CD4-positive, alpha-beta T cell treated with Interleukin-6 at 100 ng/mL for 8 hours (primary cell): Measurements from ENCODE around the gene MAST2.
"Not testable (repeated sequence)": the region's sequence is repeated elsewhere in the genome, so short reads cannot be mapped to it uniquely, and the experiment has no call there.

Experiments used
- DNase-seq: peaks from one replicate; pipeline ENCODE4 v3.0.0-alpha.2; 2020; ENCODE audit warnings: mixed read lengths, low spot score

Gene MAST2

GRCh38 chr1:45938029-45938428 is 134.6 kb downstream of the MAST2 start:
- DNase-seq = no peak

GRCh38 chr1:45942411-45942810 is 139.0 kb downstream of the MAST2 start:
- no peak for DNase-seq

- DNase-seq = no peak
Observed at GRCh38 chr1:45943185-45943584, 139.8 kb downstream of the MAST2 start.

DNA sequence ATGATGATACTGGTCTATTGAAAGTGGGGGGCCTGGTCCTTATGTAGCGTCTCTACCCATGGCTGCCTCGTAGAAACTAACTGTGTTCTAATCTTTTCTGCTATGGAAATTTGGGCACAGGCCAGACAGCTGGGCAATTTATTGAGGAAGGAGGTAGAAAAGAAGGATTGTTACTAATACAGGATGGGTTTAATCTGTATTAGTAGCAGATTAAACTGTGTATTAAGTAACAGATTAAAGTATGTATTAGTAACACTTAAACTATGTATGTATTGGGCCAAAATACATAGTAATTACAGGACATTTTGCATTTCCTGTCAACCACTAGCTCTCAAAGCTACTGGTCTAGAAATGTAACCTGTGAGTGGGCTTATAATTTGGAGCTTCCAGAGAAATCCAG is 142.0 kb downstream of the MAST2 start:
- no peak for DNase-seq

- not testable (repeated sequence) for DNase-seq
Observed at GRCh38 chr1:45949462-45949861, 146.1 kb downstream of the MAST2 start.

GRCh38 chr1:45952072-45952471 is 148.7 kb downstream of the MAST2 start:
- no peak for DNase-seq

DNA sequence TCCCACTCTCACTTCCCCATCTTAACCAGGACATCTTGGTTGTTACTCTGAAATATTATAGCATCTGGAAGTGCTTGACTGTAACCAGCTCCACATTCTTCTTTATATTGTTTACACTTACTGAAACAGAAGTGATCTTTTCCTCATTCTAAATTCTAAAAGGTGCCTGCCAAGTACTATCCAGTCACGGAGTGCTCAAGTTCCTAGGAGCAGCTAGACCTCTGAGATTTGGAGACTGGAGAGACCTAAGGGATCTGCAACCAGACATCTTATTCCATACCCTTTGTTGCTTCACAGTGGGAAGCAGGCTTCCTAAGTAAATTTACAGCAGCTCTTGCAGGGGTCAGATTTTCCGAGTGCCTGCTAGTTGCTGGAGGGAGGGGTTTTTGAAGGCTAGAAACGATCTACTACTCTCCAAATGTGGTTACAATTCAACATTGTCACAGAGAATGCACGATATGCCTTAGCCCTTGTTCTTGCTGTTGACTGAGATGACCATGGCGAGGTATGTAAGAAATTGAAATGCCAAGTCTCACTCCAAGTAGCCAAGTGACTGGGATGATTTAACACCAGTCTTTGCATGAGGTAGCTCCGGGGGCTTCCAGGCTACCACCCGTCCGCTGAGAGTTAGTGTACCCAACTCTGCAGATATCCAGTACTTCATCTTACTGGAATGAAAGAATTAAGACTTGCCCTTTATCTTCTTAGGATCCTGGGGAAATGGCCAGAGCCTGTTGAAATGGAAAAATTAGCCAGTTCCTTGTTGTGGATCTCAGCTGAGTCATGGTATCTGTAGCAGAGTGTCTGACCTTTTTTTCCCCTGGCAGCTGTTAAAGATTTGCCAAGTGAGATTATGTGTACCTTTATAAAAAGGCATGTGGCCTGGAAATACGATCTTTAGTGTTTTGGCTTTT is 150.8 kb downstream of the MAST2 start:
- no peak for DNase-seq

DNA sequence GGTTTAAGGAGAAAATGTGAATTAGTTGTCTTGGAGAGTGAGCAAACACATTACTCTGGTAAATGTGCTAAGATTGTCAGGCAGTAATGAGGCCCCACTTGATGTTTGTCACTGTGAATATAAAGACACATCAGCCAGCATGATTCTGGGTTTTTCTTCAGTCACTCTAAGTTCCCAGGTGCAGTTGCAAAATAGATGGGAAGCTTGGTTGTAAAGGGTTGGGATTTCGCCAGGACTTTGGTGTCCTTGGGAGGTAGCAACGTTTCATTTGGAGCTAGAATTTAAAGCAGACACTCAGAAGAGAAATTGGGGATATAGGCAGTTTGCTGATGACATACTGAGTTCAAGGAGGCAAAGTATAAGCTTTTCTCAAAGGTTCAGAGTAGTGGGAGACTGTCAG is 154.3 kb downstream of the MAST2 start:
- no peak for DNase-seq

DNA sequence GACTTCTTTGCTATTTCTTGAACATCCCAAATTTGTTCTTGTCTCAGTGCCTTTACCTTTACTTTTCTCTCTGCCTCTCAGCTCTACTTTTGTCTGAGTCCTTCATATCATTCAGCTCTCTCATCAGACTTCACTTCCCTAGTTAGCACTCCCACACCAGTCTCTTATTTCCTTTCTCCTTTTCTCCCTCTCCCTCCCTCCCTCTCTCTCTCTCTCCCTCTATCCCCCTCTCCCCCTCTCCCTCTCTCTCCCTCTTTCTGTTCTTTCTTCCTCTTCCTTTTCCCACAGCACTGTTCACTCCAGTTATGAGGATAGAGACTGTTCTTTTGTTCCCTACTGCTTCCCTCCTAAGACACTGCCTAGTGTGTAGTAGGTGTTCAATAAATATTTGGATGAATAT is 154.9 kb downstream of the MAST2 start:
- no peak for DNase-seq

DNA sequence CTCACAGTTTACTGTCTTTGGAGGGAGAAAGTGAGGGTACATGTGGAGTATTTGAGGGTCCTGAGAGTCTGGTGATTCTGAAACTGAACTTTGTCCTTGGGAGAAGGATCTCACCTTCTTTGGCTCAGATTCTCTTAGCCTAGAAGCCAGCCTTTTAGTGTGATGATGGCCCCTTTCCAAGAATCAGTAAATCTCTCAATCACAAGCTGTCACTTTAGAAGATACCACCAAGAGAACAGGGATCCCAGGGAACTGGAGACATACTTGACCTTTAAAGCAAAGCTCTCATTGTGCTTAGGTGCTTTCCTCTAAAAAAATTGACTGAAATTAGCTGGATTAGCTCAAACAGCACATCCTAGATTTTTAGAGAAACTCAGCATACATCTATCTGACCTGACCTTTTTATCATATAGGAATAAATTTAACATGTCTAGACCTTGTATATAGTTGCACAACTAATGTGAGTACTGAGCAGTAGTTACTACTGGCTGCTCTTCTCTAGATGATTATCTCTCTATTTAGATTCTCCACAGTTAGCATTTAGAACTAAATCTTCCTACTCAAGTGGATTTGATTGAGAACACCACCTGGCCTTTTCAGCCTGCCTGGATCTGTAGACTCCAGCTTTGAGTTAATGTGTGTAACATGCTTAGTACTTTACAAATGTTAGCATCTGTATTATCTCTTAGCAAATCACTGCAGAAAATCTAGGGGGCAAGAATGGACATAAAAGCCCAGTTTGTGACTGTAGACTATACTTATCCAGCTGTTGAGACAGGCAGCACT is 157.7 kb downstream of the MAST2 start:
- no peak for DNase-seq

- DNase-seq = not testable (repeated sequence)
Observed at GRCh38 chr1:45961936-45962335, 158.5 kb downstream of the MAST2 start.

DNA sequence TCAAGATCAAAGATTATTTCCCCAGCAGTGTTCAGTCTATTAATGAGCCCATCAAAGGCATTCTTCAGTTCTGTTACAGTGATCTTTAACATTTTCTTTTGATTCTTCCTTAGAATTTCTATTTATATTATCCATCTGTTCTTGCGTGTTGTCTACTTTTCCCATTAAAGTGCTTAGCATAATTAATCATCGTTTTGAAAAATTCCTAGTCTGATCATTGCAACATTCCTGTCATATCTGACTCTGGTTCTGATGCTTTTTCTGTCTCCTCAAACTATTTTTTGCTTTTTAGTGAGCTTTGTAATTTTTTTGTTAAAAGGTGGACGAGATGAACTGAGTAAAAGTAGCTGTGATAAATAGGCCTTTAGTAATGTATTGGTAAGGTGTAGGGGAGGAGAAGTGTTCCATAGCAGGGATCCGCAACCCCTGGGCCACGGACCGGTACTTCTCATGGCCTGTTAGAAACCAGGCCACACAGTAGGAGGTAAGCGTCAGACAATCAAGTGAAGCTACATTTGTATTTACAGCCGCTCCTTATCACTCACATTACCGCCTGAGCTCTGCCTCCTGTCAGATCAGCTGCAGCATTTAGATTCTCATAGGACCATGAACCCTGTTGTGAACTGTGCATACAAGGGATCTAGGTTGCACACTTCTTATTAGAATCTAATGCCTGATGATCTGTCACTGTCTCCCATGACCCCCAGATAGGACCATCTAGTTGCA is 165.7 kb downstream of the MAST2 start:
- no peak for DNase-seq

GRCh38 chr1:45969866-45970265 is 166.5 kb downstream of the MAST2 start:
- no peak for DNase-seq

DNA sequence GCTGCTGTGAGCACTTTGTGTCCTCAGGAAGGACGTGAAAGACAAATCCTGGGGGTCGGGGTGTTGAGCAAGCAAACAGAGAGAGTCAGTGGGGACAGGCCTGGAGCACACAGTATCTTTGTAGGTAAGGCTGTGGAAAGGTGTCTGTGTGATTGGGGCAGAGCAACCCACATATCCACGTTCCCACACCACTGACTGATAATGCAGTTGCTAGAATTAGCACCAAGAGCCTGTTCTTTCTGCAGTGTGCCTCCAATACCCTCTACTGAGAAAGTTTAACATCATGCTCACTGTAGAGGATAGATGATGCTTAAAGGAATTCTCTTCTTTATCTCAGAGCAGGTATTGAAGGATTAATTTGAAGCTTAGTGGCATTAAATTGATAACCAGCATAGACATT is 167.9 kb downstream of the MAST2 start:
- DNase-seq = no peak

DNA sequence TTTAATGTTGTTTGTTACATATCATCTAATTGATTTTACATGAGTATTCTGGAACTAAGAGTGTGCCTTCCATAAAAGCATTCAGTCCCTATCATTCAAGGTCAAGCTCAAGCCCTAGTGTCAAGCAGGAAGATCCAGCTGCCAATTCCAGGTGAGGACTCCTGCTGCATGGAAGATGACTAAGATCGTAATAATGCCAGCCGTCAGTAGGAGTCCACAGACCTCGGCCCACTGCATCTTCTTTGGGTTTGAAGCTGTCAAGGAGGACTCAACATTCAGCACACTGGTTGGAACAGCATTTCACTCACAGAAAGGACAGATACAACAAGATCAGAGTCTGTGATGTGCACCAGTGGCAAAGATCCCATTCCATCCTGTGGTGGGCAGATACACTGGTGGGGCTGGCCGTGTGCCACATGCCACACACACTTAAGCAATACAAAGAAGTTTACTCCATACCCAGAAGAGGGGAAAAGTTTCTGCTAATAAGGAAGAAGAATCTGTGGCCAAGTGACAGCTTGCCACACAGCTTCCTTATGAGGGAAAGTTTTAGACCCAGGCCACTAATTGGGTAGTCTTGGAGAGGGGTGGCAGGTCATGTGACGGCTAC is 168.6 kb downstream of the MAST2 start:
- no peak for DNase-seq

GRCh38 chr1:45972621-45973020 is 169.2 kb downstream of the MAST2 start:
- no peak for DNase-seq

DNA sequence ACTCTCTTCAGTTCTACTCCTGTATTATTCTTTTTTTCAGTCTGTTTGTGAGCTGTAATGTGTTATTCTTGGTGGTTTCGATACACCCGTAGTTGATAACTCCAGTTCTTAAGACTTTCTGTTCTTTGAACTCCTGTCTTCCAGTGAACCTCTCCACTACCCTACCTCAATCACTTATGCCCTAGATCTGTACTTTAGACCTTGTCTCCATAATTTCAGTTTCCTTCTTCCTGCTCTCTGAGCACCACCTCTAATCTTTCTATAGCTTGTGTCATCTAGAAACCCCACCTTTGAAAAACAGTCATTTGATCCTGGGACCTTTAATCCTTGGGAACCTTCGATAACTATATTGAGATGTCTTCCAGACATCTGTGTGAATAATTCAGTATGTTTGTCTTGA is 169.7 kb downstream of the MAST2 start:
- no peak for DNase-seq

DNA sequence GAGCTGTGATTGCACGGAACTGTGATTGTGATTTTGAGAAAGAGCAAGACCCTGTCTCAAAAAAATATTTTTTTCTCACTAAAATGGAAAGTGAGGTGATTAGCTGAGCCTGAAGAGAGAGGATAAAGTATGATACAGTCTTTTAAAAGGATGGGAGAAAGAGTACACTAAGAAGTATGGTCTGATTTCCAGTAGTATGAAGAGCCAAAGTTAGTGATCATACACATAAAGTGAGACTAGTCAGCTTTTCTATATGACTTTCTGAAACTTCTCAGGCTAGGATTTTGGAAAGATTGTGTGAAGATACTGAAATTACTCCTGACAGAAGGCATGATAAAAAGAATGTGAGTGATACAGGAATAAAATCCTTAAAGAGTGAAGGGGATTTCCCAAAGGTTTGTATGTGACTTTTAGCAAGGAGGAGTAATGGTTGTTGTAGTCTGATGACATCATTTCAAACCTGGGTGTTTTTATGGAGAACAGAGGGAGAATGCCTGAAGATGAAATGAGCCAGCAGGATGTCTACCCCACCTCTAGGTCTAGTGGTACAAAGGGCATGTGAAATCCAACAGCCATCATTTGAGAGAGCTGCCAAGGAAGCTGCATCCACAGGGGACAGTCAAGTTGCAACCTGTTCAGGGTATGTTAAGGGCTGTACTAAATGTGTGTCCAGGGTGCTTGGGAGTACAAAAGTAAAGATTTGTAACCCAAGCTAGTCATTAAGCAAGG is 171.3 kb downstream of the MAST2 start:
- no peak for DNase-seq

DNA sequence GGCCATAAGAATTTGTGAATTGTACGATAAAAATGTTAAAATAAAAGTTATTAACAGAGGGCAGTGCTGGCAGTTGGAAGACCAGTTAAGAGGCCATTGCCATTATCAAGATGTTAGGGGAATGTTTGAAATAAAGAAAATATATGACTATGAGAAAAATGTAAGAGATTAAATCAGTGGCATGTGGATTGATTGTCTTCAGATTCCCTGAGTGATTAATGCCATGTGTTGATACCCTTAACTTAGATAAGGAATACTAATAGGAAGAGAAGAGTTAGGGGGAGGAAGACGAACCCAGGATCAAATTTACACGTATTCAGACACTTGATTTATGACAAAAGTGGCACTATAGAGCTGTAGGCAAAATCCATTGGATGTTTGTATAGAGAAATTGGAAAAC is 173.2 kb downstream of the MAST2 start:
- DNase-seq = no peak

DNA sequence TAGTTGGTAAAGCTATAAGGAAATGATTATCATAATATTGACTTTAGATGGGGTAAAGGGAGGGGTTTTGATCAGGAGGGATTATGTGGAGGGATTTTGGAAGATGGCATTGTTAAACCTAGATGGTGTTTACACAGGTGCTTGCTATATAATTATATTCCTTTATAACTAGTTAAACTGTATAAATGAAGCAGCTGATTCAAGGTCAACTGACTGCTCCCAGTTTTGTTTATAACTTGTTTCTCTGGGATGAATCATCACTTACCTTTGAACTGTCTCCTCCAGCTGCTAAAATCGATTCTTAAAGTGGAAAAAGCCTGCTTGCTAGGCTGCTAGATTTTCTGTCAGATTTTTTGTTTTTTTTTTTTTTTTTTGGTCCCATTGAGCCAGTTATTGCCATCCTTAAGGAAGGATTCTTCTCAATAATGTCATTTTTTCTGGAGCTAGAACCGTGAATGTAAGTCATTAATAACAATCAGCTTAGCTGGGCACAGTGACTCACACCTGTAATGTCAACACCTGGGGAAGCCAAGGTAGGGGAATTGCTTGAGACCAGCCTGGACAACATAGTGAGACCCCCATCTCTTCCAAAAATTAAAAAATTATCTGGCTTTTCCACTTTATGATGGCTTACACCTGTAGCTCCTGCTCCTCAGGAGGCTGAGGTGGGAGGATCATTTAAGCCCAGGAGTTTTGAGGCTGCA is 175.8 kb downstream of the MAST2 start:
- DNase-seq = no peak

DNA sequence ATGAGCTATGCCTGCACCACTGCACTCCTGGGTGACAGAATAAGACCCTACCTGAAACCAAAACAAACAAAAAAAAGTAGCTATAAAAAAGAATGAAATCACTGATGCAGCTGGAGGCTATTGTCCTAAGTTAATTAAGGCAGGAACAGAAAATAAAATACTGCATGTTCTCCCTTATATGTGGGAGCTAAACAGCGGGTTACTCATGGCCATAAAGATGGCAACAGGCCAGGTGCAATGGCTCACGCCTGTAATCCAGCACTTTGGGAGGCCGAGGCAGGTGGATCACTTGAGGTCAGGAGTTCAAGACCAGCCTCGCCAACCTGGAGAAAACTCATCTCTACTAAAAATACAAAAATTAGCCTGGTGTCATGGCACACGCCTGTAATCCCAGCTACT is 176.4 kb downstream of the MAST2 start:
- no peak for DNase-seq
